Stimulated activated CD8-positive, alpha-beta memory T cell treated with anti-CD3 and anti-CD28 coated beads, Interleukin-2, amount 100 ng/mL, for 1 hour (primary cell): ENCODE measurements around the gene ZNF397.
"Not testable (repeated sequence)": the region's sequence is repeated elsewhere in the genome, so short reads cannot be mapped to it uniquely, and the experiment has no call there.

Source experiments
- DNase-seq, 2 donors: peaks; one replicate each; pipeline ENCODE4 v3.0.0-alpha.2; 2020; ENCODE audit warnings: low read depth in 2 of 2

Gene ZNF397

DNA sequence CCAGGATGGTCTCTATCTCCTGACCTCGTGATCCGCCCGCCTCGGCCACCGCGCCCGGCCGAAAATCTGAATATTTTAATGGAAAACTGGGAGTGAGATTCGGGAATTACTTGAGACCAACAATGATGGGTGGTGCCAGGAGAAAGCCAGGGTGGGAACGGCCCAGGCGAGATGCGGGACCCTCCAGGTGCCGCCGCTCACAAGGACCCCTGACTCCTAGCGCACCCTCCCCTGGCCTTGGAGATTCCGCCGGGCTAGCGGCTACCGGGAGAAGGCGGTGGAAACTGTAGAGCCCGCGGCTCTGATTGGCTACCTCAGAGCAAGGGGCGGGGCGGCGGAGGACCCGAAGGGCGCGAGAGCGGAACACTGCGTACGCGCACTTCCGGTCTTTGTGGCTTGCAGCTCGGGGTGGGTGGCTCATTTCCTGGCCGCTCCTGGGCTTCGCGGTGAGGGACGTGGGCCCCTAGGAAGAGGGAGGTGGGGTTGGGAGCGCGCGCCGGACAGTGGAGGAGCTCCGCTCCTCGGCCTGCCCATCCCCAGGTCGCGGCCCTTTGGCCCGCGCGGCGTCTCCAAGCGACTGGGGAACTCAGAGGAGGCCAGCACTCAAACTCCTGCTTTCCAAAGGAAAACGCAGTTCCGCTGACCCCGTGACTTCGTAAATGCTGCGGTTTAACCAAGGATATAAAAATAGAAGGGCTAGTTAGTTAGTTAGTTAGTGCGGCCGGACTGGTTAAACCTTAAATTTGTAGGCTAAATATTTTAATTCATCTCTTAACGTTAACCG is at the start of gene ZNF397:
Gene ZNF397 (plus strand): TSS at position 371 of the 784 bp plus-strand sequence. CDS start 1,437 bp downstream, outside the sequence.
- peak; percentile 95 for DNase-seq

GRCh38 chr18:35191698-35192025 is 49.2 kb upstream of the ZNF397 start:
- no peak for DNase-seq

GRCh38 chr18:35192415-35192814 is 48.4 kb upstream of the ZNF397 start:
- no peak for DNase-seq

- no peak for DNase-seq
Observed at GRCh38 chr18:35193316-35193715, 47.5 kb upstream of the ZNF397 start.

- no peak for DNase-seq
Observed at GRCh38 chr18:35197296-35197695, 43.5 kb upstream of the ZNF397 start.

DNA sequence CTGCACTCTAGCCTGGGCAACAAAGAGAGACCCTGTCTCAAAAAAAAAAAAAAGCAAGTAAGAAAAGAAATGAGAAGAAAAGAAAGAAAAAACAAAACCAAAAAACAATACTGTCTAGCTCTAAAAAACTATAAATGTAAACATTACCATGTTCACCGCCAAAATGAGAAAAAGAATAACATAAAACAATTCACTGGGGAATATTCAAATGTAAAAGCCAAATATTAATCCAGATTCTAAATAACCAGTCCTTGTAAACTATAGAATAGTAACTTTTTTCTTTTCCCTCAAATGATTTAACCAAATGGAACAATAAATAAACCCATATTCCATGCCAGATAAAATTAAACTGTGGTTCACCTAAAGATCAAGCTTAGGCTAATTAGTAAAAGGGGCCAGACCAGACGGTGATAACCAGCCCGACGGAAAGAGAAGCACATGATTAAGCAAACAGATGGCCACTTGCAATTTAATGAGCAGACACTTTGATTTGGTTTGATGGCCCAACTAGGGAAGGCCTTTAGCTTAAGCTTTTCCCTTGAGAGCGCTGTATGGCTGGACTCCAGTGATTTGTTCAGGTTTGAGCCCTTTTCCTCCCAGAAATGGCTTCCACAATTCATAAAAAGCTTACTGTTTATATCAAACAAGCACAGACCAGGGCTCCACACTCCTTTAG is 39.4 kb upstream of the ZNF397 start:
- no peak for DNase-seq

DNA sequence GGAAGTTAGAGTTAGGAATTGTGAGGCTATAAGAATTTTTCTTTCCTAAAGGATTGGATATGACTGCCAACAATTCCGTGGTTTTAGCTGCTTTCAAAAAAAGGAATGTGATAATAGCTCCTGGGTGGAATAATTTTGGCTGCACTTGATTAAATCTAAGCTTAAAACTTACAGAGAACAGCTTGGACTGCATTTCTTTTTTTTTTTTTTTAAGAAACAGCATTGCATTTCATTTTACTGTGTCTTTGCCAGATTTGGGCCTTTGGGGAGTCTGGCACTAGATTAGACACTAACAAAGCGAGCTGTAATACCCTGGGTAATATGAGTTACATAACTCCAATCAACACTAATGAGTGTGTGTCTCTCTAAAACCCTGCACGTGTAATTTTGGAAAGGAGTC is 37.8 kb upstream of the ZNF397 start:
- no peak for DNase-seq

DNA sequence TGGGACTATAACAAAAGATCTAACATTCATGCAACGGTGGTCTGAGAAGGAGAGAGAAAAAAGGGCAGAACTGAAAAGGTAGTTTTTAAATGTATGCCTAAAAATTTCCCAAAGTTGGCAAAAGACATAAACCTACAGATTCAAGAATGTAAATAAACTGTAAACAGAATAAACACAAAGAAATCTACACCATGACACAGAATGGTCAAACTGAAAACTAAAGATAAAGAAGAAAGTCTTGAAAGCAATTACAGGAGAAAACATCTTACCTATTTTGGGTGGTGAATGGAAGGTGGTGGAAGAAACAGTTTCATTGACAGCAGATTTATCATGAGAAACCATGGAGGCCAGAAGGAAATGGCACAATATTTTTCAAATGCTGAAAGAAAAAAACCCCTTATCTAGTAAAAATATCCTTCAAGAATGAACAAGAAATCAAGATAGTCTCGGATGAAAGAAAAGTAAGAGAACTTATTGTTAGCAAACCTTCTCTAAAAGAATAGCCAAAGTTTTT is 35.6 kb upstream of the ZNF397 start:
- no peak for DNase-seq

DNA sequence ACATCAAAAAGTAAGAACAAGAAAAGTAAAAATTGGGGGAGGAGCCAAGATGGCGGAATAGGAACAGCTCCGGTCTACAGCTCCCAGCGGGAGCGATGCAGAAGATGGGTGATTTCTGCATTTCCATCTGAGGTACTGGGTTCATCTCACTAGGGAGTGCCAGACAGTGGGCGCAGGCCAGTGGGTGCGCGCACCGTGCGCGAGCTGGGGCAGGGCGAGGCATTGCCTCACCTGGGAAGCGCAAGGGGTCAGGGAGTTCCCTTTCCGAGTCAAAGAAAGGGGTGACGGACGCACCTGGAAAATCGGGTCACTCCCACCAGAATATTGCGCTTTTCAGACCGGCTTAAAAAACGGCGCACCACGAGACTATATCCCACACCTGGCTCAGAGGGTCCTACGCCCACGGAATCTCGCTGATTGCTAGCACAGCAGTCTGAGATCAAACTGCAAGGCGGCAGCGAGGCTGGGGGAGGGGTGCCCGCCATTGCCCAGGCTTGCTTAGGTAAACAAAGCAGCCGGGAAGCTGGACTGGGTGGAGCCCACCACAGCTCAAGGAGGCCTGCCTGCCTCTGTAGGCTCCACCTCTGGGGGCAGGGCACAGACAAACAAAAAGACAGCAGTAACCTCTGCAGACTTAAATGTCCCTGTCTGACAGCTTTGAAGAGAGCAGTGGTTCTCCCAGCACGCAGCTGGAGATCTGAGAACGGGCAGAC is 34.9 kb upstream of the ZNF397 start:
- not testable (repeated sequence) for DNase-seq

DNA sequence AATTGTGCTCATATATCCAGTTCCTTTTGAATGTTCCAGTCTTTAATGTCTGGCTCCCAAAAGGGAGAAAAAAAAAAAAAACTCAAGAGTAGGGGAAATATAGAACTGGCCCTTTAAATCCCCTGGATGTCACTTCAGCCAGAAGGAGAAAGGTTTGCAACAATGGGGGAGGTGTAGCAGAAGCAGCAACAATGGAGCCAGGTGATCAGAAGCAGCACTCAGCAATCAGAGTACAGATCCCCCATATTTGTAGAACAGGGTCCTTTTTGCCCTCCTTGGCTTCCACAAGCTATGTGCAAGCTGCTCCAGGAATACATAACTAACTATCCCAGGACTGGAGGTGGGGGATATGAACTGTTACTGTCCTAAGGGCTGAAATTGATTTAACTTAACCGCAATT is 25.8 kb upstream of the ZNF397 start:
- DNase-seq, result no peak

- DNase-seq, result not testable (repeated sequence)
Observed at GRCh38 chr18:35216611-35217010, 24.2 kb upstream of the ZNF397 start.

DNA sequence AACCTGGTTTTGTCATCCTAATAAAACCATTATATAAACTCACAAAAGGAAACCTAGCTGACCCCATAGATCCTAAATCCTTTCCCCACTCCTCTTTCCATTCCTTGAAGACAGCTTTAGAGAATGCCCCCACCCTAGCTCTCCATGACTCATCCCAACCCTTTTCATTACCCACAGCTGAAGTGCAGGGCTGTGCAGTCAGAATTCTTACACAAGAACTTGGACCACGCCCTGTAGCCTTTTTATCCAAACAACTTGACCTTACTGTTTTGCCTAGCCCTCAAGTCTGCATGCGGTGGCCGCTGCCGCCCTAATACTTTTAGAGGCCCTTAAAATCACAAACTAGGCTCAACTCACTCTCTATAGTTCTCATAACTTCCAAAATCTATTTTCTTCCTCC is 21.5 kb upstream of the ZNF397 start:
- DNase-seq, result not testable (repeated sequence)

DNA sequence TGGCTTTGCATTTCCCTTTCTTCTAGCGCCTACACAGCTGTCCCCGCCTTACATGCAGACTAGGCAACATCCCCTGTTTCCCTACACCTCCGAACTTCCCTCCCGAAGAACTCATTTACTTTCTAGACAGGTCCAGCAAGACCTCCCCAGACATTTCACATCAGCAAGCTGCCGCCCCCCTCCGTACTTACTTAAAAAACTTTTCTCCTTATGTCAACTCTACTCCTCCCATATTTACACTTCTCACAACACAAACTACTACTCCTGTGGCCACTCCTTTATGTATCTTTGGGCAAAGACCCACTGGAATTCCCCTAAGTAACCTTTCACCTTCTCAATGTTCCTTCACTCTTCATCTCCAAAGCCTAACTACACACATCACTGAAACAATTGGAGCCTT is 20.4 kb upstream of the ZNF397 start:
- DNase-seq, result no peak

DNA sequence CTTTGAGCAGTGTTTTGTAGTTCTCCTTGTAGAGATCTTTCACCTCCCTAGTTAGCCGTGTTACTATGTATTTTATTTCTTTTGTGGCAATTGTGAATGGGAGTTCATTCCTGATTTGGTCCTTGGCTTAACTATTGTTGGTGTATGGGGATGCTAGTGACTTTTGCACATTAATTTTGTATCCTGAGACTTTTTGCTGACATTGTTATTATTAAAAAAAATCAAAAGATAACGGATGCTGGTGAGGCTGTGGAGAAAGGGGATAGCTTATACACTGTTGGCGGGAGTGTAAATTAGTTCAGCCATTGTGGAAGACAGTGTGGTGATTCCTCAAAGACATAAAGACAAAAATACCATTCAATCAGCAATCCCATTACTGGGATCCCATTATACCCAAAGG is 17.0 kb upstream of the ZNF397 start:
- DNase-seq, result no peak

DNA sequence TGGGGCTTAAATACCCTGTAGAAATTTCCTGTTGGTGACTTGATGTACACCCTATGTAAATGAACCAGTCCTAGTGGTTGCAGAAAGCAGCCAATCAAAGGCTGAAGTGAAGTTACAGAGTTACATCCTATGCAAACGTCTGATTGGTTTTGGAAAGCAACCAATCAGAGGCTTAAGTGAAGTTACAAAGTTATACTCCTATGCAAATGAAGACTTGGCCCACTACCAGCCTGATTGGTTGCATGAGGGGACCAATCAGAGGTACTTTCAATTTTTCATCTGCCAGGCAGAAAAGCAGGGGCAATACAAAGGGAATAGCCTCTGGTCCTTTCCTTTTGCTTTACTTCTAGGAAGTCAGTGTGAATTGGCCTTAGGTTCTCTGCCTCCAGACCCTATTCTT is 13.6 kb upstream of the ZNF397 start:
- DNase-seq, result no peak

GRCh38 chr18:35231052-35231451 is 9.8 kb upstream of the ZNF397 start:
- peak; percentile 51 to 68 for DNase-seq

DNA sequence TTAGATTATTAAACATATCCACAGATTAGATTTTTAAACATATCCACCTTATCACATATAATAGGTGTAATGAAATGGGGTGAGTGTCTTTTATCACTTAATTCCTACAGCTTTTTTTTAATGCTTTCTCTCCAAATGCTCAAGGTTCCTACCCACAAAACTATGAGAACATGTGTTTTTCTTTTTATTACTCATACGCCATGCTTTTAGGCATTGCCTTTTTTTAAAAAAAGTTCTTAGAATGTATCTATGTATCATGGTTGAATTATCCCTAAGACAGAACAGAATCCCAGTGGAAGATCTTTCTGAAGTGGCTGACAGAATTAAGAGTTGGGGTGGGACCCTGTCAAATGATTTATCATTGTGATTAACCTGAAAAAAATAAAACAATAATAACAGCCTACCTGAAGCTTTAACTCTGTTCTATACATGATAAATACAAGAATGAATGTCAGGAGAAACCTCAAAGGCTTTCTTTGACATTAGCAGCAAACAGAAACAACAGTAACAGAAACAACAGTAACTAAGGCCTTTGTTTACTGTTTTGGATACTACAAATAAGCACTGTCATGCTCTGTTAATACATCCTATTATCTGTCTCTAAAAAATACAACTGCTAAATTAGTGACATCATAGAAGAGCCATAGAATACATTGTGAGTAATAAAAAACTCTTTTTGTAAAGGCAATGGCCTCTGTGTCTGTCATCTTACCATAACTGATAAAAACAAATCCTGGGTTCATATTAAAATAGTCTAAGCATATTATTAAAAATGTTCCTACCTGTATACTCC is 4.1 kb upstream of the ZNF397 start:
- DNase-seq, result no peak

- DNase-seq, result no peak
Observed at GRCh38 chr18:35239314-35239713, 1.5 kb upstream of the ZNF397 start.

GRCh38 chr18:35241448-35241804 is 592 bp downstream of the ZNF397 start:
- DNase-seq, result no peak

GRCh38 chr18:35242426-35242825 is 1.6 kb downstream of the ZNF397 start:
- no peak for DNase-seq

DNA sequence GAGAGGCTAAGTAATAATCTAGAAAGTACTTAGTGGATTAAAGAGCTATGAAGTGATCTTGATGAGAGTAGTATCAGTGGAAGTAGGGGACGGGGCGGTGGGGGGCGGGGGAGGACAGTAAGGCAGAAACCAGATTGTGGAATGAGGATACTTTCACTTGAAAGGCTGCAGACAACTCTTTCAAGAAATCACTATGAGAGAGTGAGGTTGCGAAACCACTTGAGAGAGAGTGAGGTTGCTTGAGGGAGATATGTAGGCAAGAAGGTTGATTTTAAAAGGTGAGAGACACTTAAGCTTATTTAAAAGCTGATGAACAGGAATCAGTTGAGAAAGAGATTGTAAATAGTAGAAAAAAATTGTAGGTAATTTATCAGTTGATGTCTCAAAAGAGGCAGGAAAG is 3.8 kb downstream of the ZNF397 start:
- DNase-seq, result no peak
